Dedifferentiated amniotic fluid mesenchymal stem cell (primary cell): ENCODE measurements around the gene PGM1.

Source experiments
- DNase-seq: peaks from one replicate; pipeline ENCODE4 v3.0.0-alpha.2; 2016; ENCODE audit errors: extremely low spot score

The PGM1 gene

GRCh38 chr1:63665824-63666223, 72.6 kb downstream of the PGM1 start:
- DNase-seq = no peak

DNA sequence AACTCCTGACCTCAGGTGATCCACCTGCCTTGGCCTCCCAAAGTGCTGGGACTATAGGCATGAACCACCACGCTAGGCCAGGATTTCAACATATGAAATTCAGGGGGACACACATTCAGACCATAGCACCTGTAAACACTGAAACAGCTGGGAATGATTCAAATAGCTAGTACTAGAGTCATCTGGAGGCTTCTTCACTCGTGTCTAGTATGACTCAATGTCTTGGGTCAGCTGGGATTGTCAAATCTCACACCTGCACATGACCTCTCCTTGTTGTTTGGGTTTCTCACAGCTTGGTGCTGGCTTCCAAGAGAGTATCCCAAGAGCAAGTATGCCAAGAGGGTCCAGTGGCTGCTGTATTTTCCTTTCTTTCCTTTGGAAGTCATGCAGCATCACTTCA, 75.1 kb downstream of the PGM1 start:
- DNase-seq = no peak

DNA sequence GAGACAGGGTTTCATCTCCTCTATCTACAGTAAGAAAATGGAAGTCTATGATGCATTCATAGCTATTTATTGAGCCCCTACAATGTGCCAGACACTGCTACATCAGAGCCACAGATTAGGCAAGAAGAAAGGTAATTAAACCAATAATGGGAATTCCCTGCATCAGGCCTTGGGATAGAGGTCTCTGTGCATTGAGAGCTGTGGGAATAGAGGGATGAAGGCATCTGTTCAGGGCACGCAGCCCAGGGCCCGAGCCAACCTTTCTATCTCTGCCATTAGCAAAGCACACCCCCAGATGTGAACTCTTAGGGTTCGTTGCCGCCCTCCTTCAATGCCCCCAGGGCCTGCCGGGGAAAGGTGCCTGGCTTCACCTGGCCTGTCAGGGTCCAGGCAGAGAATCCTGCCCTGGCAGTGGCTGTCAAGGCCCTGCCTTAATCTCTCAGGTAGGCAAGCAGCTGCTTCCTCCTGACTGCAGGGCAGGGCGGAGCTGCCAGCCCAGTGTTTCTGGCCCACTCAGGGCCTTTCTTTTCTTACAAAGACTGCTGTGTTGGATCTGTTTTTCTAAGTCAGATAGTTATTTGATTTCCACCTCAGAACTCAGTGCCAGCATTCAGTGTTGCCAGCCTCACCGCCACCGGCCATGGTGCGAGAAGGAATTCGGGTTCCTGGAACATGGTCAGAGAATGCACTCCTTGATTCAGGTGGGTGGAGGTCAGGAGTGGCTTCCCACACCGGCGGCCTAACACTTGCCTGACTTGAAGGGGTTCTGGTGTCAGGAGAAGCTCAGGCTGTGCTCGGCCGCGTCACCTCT, 76.1 kb downstream of the PGM1 start:
- DNase-seq = no peak

DNA sequence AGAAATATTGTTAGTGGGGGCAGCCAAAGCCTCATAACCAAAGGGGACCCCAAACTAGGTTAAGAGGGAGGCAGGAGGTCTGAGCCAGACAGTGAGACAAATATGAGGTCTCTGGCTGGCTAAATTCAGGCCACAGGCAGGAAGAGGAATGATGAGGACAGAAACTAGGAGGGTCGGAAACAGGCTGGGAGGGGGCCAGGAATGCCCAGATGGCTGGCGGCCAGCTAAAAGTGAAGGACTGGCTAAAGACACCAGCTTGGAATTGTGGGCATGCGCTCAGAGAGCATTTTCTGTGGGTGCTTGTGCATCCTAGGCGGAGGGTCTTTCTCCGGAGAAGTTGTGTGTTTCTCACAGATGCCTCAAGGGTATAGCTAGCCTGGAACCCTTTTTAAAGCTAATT, 77.0 kb downstream of the PGM1 start:
- DNase-seq = no peak

GRCh38 chr1:63671514-63671913, 78.3 kb downstream of the PGM1 start:
- DNase-seq = no peak

DNA sequence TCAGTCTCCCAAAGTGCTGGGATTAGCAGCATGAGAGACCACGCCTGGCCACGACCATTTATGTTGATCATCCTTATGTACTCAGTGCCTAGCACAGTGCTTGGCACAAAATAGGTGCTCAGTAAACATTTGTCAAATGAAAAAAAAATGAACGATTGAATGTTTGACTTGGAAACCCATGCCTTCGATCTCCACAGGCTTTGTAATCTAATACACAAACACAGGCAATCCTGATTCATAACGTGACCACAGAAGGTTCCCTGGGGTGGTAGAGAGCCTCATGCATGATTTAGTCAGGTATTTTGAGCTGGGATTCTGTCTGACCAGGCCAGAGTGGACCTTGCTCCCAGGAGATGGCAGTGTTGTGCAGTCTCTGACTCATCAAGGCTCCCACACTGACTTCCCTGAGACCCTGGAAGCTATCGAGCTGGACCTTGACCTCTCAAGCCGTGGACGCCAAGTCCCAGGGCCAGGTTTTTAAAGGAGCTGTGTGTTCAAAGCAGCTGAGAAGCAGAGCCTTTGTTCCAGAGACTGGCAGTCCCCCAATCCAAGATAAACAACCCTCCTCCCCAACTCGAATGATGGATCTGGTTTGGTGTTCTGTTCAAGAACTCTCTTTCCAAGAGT, 81.1 kb downstream of the PGM1 start:
- peak; percentile 83 for DNase-seq

DNA sequence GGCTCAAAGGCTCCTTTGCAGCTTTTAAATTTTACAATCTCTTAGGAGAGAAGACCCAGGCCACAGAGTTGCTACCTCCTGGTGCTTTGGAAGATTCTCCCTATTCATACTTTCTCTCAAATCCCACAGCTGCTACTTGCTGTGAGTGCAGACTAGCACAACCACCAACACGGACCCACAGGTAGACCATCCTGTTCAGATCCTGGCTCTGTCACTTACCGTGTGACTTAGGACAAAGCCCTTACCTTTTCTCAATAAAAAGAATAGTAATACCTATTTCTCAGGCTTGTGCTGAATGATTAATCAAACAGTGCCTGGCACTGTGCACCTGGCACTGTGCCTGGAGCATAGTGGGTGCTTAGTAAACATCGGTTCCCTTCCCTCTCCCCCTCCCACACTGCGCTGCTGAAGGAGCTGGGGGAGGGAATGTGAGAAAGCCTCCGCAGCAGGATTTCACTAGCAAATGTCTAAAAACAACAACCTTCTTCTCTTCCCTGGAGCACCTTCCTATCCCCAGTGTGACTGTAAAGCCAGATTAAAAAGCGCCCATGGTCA, 81.7 kb downstream of the PGM1 start:
- no peak for DNase-seq

- DNase-seq = no peak
These were observed 82.3 kb downstream of the PGM1 start for GRCh38 chr1:63675420-63675931.

DNA sequence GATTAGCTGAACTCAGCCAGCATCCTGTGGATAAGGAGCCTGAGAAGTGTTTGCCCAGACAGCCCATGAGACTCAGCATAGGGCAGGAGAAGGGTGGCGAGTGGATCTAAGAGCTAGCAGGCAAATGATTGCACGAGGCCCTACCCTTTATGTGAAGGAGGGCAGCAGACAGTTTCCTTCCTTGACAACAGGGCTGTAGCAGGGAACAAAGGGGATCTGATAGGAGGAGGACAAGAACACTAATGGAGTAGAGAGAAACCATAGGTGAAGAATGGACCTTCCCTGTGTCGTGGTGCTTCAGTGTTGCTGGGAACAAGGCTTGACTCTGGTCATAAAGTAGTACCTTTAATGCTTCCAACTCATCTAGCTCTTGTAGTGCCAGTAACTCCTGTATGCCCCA, 84.3 kb downstream of the PGM1 start:
- DNase-seq = no peak

DNA sequence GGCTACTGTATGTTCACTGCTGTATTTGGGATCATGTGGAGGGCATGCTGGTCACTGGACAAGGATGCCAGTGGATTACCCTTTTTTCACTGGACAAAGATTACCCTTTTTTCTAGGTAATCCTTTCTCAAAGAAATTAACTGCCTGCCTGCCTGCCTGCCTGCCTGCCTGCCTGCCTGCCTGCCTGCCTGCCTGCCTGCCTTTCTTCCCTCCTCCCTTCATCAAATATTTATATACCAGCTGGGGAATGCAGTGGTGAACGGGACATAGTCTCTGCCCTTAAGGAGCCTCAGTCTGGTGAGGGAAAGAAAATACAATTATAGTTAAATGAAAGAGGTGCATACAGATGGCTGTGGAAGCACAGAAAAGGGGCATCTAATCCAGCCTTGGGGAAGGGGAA, 85.0 kb downstream of the PGM1 start:
- no peak for DNase-seq

GRCh38 chr1:63679076-63679475, 85.9 kb downstream of the PGM1 start:
- DNase-seq = no peak

GRCh38 chr1:63679589-63679988, 86.4 kb downstream of the PGM1 start:
- DNase-seq = no peak

- no peak for DNase-seq
These were observed 89.7 kb downstream of the PGM1 start for GRCh38 chr1:63682936-63683335.

DNA sequence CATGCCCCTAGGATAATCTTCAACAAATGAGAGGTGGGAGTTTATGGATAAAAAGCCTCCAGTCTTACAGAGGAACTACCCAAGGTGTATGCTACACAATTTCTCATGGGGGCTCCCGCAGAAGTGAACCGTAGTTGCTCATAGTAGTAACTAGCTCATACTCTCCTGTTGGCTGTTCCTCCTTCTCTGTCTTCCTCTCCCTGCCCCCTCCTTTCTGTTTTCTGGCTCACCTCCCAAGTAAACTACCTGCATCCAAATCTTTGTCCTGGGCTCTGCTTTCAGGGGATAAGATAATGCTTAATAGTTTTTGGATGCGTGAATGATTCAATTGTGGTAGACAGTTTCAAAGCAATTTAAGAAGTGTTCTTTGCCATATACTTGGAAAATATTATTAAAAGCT, 90.5 kb downstream of the PGM1 start:
- DNase-seq = no peak

DNA sequence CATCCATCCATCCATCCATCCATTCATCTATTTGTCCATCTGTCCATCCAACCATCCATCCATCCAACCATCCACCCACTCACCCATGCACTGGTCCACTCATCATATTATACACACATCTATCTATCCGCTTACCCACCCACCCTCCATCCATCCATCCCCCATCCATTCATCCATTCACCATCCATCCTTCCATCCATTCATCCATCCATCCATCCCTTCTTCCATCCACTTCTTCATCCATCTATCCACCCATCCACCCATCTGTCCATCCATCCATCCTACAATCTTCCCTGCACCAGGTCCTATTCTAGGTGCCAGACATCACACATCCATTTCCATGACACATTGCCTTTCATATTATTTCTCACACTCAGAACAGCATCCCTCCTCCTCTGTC, 93.5 kb downstream of the PGM1 start:
- DNase-seq = no peak

GRCh38 chr1:63688302-63688890, 95.2 kb downstream of the PGM1 start:
- peak; percentile 68 for DNase-seq

DNA sequence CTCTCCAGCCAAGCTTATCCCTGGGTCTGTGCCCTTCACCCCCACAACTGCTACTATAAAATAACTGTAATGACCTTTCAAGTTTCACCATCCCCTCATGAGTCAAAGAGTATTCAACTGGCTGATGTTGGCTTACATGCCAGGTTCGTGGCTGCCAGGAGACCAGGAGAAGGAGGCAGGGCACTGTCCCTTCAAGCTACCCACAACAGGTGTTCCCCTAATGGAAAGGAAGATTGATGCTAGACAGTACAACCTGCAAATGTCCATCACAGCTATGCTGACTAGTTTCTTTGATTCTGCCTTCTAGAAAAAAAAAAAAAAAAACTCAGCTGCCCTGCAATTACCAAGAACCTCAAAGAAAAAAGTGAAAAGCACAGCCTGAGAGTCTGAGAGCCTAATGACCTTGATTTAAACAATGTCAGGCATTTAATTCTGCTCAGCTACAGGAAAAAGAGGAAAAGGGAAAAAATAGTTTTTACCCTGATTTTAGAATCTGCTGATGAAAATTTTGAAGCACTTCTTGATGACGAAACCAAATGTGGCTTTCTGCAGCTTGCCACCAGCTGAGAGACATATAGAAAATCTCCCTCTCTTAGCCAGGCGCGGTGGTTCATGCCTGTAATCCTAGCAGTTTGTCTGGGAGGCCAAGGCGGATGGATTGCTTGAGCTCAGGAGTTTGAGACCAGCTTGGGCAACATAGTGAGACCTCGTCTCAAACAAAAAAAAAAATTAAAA, 97.9 kb downstream of the PGM1 start:
- DNase-seq = no peak

- peak; percentile 97 for DNase-seq
These were observed 98.7 kb downstream of the PGM1 start for GRCh38 chr1:63691701-63692425.

DNA sequence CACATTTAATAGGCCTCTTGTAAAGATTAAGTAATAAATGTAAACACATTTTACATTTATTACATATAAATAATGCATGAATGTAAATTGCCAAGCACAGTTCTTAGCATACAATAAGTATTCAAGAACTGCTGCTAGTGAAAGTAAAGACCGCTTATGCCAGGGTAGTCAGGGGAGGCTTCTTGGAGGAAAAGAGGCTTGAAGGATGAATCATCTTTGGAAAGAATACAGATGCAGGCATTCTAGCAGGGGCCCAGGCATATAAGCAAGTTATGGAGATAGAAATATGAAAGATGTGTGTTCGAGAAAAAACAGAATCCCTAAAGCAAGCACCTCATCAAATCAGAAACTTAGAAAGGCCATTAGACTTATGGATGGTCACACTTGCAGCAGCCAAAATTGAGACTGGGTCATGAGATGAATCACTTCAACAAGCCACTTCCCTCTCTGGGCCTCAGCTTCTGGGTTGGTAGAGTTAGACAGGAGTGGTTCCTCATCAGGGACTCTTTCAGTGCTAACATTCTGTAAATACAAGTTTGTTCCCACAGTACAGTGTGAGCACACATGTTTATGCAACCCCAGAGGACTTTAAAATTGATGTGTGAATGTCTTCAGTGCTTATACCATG, 100.8 kb downstream of the PGM1 start:
- DNase-seq = peak; percentile 36

- no peak for DNase-seq
These were observed 105.0 kb downstream of the PGM1 start for GRCh38 chr1:63698001-63698838.
